Measurements from ENCODE around the gene PIGZ.
A peak's percentile ranks its signal among the peaks of the same experiment; 100 is the strongest.
"Not testable (repeated sequence)": the region's sequence is repeated elsewhere in the genome, so short reads cannot be mapped to it uniquely, and the experiment has no call there.

PIGZ gene

DNA sequence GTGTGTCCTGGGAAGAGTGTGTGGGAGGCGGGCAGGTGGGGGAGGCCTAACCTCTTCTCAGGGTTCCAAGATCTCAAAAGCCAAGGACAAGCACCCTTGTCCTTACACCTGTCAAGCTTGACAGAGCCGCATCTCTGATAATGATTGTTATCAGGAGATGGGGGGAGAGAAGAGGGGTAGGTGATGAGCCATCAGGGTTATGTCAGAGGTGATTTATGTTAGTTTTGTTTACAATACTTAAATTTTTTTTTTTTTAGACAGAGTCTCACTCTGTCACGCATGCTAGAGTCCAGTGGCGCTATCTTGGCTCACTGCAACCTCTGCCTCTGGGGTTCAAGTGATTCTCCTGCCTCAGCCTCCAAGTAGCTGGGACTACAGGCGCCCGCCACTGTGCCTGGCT is 18.9 kb downstream of the PIGZ start:
- no peak for DNase-seq (ENCODE audit: low read depth, low spot score)

DNA sequence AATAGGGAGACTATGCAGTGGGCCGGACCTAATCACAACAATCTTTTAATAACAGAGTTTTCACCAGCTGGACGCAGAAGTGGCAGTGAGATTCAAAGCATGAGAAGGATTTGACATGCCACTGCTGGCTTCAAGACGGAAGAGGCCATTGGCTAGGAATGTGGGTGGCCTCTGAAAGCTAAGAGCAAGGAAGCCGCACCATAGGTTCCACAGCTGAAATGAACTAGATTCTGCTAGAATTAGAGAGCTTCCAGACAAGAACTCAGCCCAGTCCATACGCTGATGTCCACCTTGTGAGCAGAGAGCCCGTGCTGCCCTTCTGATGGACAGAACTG is 19.4 kb downstream of the PIGZ start:
- no peak for DNase-seq (ENCODE audit: low read depth, low spot score)

DNA sequence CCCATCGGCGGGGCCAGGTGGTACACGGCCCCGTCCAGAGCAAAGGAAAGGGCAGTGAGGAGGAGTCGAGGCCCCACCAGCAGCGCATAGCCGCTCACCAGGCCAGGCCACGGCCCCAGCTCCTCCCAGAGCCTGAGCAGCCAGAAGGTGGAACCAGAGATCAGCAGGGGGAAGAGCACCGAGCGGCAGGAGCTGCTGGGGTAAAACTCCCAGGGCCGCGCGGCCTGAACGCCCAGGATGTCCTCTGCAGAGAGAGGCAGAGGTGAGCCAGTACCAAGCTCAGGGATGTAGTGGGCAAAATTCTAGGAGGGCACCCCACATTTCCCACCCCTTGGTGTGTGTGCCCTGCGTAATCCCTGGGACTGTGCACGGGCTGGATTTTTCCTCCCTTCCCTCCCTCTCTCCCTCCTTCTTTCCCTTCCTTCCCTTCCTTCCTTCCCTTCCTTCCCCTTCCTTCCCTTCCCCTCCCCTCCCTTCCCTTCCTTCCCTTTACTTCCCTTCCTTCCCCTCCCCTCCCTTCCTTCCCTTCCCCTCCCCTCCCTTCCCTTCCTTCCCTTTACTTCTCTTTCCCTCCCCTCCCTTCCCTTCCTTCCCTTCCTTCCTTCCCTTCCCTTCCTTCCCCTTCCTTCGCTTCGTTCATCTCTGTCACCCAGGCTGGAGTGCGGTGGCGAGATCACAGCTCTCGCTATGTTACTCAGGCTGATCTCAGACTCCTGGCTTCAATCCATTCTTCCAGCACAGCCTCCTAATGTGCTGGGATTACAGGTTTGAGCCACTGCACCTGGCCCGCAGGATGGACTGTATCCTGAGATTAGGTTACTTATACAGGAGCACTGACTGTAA is 20.0 kb downstream of the PIGZ start:
- DNase-seq (ENCODE audit: low read depth, low spot score), result no peak

DNA sequence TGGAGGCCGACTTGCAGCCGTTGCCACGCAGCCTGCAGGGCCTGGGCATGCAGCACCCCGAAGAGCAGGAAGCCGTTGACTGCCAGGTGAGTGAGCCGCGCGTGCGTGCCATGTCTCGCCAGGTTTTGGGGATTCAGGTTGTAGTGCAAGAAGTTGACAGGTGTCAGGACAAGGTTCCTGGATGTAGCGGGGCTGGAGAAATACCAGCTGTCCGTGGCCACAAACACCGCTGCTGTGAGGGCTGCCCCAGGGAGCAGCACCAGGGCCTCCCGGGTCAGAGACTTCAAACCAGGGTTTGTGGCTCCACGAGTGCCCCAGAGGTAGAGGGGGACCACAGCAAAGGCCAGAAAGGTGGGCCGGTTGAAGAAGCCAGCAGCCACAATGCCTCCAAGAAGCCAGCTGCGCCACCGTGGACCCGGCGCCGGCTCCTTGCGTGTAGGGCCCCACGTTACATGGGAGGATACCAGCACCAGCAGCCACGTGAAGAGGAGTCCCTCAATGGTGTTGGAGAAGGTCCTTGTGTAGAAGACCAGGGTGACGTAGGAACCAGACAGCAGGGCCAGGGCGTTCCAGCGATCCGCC is 20.7 kb downstream of the PIGZ start:
- no peak for DNase-seq (ENCODE audit: low read depth, low spot score)

DNA sequence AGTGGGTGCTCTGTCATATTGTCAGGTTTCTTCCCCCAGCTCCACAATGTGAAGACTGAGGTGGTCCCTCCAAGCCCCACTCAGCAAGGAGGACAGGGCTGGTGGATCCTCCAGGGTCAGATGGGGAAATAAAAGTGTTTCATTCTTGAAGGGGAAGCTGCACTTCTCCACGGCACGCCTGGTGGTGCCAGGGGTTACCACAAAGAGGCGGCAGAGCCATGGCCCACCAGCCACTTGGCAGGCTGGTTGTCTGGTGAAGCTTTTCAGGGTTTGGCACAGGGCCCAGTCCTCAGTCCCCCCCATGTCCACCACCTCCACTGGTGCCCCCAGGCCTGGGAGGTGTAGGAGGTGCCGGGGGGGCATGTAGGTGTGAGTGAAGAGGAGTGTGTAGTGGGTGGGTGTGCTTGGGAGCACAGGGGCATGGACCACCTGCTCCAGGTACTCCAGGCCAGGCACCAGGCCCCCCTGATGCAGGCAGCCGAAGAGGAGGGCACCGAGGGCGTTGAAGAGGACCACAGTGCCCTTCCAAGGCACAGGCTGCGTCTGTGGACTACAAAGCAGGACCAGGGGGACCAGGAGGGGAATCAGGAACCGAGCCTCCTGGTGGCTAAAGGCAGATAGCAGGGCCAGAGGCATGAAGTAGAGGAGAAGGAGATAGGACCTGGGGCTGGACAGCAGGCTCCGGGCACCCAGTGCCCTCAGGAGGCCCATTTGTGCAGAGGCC is 21.3 kb downstream of the PIGZ start:
- DNase-seq (ENCODE audit: low read depth, low spot score), result no peak

DNA sequence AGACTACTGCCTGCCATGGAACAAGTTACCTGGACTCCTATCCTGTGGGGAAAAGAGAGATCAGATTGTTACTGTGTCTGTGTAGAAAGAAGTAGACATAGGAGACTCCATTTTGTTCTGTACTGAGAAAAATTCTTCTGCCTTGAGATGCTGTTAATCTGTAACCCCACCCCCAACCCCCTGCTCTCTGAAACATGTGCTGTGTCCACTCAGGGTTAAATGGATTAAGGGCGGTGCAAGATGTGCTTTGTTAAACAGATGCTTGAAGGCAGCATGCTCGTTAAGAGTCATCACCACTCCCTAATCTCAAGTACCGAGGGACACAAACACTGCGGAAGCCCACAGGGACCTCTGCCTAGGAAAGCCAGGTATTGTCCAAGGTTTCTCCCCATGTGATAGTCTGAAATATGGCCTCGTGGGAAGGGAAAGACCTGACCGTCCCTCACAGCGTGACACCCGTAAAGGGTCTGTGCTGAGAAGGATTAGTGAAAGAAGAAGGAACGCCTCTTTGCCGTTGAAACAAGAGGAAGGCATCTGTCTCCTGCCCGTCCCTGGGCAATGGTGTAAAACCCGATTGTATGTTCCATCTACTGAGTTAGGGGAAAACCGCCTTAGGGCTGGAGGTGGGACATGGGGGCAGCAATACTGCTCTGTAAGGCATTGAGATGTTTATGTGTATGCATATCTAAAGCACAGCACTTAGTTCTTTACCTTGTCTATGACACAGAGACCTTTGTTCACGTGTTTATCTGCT is 24.4 kb downstream of the PIGZ start:
- not testable (repeated sequence) for DNase-seq (ENCODE audit: low read depth, low spot score)

DNA sequence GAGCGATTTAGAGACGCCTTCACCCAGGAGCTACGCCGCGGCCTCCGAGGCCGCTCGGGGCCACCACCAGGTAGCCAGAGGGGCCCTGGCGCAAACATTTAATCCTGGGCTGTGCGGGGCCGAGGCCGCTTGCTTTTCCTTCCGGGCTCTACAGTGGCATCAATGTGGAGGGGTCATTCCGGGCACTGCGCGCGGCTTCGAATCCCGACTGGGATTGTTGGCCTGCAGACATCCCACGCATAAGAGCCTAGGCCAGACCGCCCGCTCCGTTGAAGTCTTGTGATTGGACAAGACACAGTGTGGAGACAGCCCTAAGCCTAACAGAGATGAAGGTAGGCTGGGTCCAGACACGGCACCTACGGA is 25.7 kb downstream of the PIGZ start:
- no peak for DNase-seq (ENCODE audit: low read depth, low spot score)

DNA sequence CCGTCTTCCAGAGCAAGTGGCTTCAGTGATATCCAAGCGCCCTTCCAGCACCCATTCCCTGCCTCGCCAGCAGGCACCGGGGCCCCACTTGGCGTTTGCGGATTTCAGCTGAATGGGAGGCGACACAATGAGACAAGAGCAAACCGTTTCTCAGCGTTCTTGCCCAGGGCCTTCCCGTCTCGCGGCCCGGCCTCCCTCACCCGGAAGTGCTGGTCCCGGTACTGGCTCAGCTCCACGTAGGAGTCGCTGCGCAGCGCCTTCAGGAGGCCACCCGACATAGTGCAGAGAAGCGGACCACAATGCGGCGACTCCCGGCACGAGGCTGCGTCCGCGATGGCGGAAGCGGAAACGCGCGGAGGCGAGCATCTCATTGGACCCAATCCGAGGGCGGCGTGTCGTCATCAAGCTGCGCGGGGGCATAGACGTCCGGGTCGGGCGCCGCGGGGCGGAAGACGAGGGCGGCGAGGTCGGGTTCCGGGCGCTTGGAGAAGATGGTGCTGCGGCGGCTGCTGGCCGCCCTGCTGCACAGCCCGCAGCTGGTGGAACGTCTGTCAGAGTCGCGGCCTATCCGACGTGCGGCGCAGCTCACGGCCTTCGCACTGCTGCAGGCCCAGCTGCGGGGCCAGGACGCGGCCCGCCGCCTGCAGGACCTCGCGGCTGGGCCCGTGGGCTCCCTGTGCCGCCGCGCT is 26.3 kb downstream of the PIGZ start, which contains the start of gene NCBP2:
TSS of gene NCBP2 (minus strand) at position 303 of the 689 bp plus-strand sequence. CDS start at position 278, 25 bp downstream.
- peak; percentile 99 for DNase-seq (ENCODE audit: low read depth, low spot score)

DNA sequence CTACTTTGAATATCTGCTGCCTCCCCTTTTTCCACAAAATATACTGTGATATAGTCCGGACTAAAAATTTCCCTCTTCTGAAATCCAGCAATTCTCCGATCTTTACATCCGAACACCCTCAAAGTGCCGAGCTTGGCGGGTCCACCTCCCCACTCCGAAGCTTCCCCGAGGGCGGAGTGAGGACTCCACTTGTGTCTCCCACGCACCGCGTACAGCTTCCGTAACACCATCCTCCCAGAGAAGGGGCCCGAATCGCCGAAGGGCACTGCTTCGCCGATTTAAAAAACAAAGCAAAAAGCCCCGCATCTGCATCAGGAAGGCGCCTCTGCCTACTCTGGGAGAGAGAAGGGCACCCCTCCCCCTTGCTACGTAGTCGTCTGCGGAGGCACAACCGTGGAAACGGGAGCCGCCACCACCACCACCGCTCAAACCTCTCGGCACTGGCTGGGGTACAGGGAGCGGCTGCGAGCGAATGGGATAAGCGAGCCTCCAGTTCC is 26.9 kb downstream of the PIGZ start:
- DNase-seq (ENCODE audit: low read depth, low spot score), result peak; percentile 22

DNA sequence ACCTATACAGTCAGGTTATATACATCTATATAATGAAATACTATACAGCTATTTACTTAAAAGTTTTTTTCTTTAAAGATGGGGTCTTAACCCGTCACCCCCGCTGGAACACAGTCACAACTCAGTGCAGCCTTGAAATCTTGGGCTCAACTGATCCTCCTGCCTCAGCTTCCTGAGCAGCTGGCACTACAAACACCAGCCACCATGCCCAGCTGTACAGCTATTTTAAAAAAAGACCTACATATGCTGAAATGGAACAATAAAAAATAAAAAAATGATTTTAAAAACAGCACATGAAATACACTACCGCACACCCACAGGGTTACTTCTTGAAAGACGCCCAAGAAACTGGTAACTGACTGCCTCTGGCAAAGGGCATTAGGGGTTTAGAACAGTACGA is 30.1 kb downstream of the PIGZ start:
- no peak for DNase-seq (ENCODE audit: low read depth, low spot score)

DNA sequence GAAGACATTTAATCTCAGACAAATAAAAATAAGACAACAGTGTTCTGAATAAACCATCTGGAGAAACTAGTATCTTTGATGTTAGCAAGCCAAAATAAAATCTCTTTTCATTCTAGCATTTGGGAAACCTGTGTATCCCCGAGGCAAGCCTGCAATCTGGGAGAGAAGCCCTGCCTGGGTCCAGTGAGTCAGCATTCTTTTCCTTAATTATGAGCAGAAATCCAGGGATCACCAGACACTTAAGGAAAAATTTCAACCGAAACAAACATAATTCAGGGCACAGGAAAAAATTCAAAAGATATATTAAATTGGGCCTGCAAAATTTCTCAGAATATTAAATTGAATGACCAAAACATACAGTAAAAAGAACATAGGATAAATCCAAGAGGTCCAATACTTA is 30.5 kb downstream of the PIGZ start:
- no peak for DNase-seq (ENCODE audit: low read depth, low spot score)

DNA sequence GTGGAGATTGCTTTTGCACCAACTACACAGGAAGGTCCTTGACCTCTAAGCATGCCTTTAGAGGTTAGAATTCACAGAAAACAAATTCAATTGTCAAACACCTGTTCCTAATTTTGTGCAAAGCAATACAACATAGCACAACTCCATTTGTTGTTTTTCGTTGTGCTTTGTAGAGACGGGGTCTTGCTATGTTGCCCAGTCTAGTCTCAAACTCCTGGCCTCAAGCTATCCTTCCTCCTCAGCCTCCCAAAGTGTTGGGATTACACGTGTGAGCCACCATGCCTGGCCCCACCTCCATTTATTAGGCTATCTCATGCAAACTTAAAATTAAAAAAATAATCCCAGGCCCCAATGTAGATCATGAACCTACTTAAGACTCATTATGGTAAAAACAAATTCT is 32.3 kb downstream of the PIGZ start:
- DNase-seq (ENCODE audit: low read depth, low spot score), result no peak

DNA sequence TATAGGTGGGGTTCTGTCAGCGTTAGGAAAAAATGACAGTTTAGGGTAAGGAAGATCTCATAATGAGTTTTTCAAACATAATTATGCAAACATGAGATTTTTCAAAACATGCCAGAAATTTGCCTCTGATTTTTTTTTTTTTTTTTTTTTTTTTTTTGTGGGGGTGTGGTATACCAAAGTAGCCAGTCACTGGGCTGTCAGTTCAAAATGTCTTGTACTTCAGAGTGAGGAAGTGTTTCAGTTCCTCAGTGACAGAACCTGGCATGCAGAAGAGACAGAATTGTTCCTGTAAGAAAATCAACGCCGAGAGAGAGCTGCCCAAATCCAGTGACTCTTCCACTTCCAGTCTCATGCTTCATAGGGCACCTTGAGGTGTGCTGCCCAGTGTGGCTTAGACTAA is 36.0 kb downstream of the PIGZ start:
- DNase-seq (ENCODE audit: low read depth, low spot score), result no peak

DNA sequence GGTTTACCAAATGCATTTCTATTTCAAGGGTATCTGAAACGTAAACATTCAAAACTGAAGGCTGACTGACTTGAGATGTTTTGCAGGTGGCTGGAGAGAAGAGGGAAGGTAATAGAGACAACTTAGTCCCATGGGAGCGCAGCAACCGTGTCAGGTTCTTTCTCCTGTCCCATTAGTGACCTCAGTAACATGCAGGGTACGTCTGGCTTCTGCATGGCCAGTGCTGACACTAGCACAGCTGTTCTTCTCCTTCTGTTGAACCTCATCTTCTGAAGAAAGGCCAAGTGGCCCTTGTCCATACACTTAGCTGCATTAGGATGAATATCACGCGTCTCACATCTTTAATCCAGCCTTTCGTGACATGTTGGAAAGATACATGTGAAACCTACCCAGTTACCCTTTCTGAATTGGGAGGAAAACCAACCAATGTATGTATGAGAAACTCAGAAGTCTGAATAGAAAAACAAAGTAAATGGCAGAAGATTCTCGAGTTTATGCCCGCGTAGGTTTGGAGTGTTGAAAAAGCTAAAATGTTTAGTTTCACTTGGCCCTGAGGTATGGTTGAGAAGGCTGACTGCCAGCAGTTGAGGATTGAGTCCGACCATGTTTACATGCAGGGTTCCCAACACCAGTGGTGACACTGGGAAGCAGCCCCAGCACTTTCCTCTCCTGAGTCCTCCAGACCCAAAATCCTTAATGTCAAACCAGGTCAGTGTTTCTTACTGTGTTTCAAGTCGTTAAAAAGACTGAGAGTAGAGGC is 36.6 kb downstream of the PIGZ start:
- no peak for DNase-seq (ENCODE audit: low read depth, low spot score)

DNA sequence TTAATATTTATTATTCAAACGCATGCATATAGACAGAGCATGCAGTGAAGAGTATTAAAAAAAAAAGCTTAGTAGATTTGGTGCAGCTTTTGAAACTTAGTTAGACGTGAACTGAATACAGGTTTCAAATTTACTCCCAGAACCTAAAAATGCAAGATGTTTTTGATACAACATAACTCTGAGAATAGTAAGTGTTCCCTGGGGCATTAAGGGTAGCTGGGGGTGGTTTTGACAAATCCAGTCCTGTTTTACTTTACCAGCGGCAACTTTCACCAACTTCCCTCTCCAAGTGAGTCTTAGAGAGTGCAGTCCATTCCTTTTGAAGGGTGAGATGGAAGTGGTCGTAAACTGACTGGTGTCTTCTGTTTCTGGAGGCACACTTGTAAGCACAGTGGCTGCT is 37.5 kb downstream of the PIGZ start:
- no peak for DNase-seq (ENCODE audit: low read depth, low spot score)

DNA sequence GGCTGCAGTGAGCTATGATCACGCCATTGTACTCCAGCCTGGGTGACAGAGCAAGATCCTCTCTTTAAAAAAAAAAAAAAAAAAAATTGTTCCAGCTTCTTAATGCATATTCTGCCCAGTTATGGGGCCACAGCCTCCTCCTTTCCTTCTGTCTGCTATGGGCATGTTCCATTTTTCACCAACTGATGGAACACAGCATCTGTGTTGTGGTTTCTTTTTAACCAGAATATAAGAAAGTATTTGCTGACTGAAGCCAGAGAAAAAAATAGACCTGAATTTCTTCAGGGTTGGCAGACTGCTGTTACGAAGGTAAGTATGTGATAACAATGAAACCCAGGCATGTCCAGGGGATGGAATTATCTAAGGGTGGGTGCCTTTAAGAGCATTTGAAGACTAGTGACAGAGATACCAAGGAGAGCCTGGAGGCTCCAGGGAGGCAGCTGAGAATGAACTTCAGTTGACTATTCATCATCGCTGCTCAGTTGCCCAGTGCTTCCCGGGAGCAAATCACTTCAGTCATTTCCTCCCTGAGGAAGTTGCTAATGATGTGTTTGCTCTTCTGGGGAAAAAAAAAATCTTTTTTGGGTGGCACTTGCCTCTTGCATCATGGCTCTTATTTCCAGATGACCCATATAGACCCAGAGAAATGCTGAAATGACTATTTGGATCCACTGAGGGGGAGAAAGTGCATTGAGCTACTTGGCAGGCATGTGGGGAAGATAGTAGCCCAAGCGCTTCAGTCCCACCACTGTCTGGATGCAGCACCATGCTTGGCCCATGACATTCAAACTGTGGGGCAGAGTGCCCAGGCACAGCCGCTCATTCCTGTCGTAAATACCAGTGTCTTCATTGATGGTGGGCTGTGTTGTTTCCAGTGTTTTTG is 40.8 kb downstream of the PIGZ start:
- DNase-seq (ENCODE audit: low read depth, low spot score), result no peak

DNA sequence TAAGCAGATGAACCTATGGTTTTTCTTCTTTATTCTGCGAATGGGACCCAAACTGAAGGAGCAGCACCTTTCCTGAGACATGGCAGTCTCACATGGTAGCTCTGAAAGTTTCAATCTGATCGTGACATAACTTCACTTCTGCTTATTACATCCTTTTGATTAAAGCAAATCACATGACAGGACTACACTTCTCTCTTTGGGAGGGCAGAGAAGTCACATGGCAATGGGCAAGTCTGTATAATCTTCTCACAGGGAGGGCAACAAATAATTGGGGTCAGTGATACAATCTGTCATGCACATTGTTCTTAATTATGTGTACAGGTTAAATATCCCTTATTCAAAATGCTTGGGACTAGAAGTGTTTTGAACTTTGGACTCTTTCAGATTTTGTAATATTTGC is 47.9 kb downstream of the PIGZ start:
- no peak for DNase-seq (ENCODE audit: low read depth, low spot score)

DNA sequence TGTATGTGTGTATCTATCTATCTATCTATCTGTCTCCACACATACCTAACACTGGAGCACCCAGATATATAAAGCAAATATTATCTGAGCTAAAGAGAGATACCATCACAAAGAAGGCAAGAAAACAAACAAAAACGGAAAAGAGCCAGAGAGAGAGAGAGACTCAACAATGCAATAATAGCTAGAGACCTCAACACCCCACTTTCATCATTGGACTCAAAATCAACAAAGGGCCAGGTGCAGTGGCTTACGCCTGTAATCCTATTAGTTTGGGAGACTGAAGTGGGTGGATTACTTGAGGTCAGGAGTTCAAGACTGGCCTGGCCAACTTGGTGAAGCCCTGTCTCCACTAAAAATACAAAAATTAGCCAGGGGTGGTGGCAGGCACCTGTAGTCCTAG is 49.7 kb downstream of the PIGZ start:
- DNase-seq (ENCODE audit: low read depth, low spot score), result no peak

DNA sequence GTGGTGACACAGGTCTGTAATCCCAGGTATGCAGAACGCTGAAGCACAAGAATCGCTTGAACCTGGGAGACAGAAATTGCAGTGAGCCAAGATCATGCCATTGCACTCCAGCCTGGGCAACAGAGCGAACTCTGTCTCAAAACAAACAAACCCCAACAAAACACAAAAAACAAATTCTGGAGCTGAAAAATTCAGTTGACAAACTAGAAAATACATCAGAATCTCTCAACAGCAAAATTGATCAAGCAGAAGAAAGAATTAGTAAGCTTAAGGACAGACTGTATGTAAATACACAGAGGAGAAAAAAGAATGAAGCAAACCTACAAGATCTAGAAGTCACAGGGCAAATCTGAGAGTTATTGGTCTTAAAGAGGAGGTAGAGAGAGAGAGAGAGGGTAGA is 51.6 kb downstream of the PIGZ start:
- DNase-seq (ENCODE audit: low read depth, low spot score), result no peak

DNA sequence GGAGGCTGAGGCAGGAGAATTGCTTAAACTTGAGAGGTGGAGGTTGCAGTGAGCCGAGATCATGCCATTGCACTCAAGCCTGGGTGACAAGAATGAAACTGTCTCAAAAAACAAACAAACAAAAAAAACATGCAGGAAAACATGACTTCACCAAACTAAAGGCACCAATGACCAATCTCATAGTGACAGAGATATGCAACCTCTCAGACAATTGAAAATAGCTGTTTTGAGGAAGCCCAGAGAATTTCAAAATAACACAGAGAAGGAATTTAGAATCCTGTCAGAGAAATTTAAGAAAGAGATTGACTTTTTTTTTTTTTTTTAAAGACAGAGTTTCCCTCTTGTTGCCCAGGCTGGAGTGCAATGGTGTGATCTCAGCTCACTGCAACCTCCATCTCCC is 52.4 kb downstream of the PIGZ start:
- no peak for DNase-seq (ENCODE audit: low read depth, low spot score)
